ENCODE results near the gene LIN52. TPM values are rescaled to one million over a fixed set of nuclear protein-coding genes. Genes with fewer than 3 reads are reported as not detected.

LIN52 gene
- total RNA-seq, 1 experiment from 2014 or later, result 11.0 TPM

- H3K23ac ChIP-seq (ENCODE audit: insufficient read length, low read depth, low read length), result no peak overlapping the region
- H3K79me1 ChIP-seq (ENCODE audit: insufficient read depth, low read depth, low read length, poor library complexity, severe bottlenecking), result no peaks in the 10 kb centered on the region
- no peak overlapping the region for H3K27ac ChIP-seq (ENCODE audit: insufficient read length, low read depth, low read length)
- WGBS (ENCODE audit: extremely low coverage, insufficient read length, low lambda C conversion rate), result no CpG with 5 or more reads among the region's 1 CpG
- no peak overlapping the region for H3K4me2 ChIP-seq (ENCODE audit: insufficient read depth, insufficient read length, low read length)
- H3K9me3 Mint-ChIP-seq, result no peaks in the 10 kb centered on the region
- H3K27me3 ChIP-seq (ENCODE audit: insufficient read depth, low read length), result no peaks in the 10 kb centered on the region
- H3T11ph ChIP-seq (ENCODE audit: low read length), result no peak overlapping the region
- H3K56ac ChIP-seq (ENCODE audit: insufficient read length, low read depth, low read length), result no peak overlapping the region
- no peaks in the 10 kb centered on the region; the same call in 1 of the 2 replicates for H3K4me1 ChIP-seq (ENCODE audit: insufficient read depth, low read length)
- H4K91ac ChIP-seq (ENCODE audit: insufficient read length, low read depth, low read length), result no peak overlapping the region
- no peaks in the 10 kb centered on the region for H3K23me2 ChIP-seq (ENCODE audit: insufficient read length, low read depth, low read length, poor library complexity, severe bottlenecking)
- no peak overlapping the region for H3K14ac ChIP-seq (ENCODE audit: insufficient read depth, low read length)
- no peak overlapping the region for H2AK5ac ChIP-seq (ENCODE audit: insufficient read length, low read length)
- no peak overlapping the region for H4K8ac ChIP-seq (replicated peaks; ENCODE audit: insufficient read length, low read depth, low read length)
- no peak overlapping the region for H4K5ac ChIP-seq (ENCODE audit: insufficient read length, low read depth, low read length)
- no peaks in the 10 kb centered on the region for H3K27me3 Mint-ChIP-seq (ENCODE audit: low read depth)
- peaks cover 19 to 25% of the 10 kb centered on the region in 2 experiments for H3K4me1 Mint-ChIP-seq
- no peaks in the 10 kb centered on the region for H4K20me1 ChIP-seq (ENCODE audit: control insufficient read depth, insufficient read depth, insufficient read length)
- H3K4ac ChIP-seq (ENCODE audit: low read depth, low read length), result no peak overlapping the region
- no peak overlapping the region for H3K18ac ChIP-seq (ENCODE audit: insufficient read length, low read depth, low read length)
- no peak overlapping the region for H2BK120ac ChIP-seq (ENCODE audit: low read depth, low read length, poor library complexity, severe bottlenecking)
- H3K27ac Mint-ChIP-seq, result peak overlapping the region in 1 of 3 experiments; percentile 8; a peak in 1 of 7 replicates
- no peak overlapping the region for H3K4me3 Mint-ChIP-seq
- H2BK20ac ChIP-seq (ENCODE audit: low read depth, low read length, poor library complexity, severe bottlenecking), result no peak overlapping the region
- H3K79me2 ChIP-seq (ENCODE audit: insufficient read depth, low read length), result no peaks in the 10 kb centered on the region
- no peak overlapping the region for H2BK12ac ChIP-seq (ENCODE audit: insufficient read length, low read depth, low read length)
- TF ChIP-seq CTCF (conservative IDR thresholded peaks at IDR 0.05), result no peak
- H3K36me3 Mint-ChIP-seq (ENCODE audit: insufficient read depth in 1 of 3, low read depth in 3 of 3), result no peaks in the 10 kb centered on the region
- no peak for DNase-seq
- H3K9ac ChIP-seq (ENCODE audit: extremely low read depth, insufficient read length, low read length), result no peak overlapping the region
- no peak overlapping the region for H2BK15ac ChIP-seq (ENCODE audit: low read depth, low read length)
- no peaks in the 10 kb centered on the region for H3K9me3 ChIP-seq (ENCODE audit: control insufficient read depth, low read depth, low read length)
- H2AFZ ChIP-seq (ENCODE audit: low read length), result no peak overlapping the region
- H2BK5ac ChIP-seq (ENCODE audit: insufficient read length, low read length), result no peak overlapping the region
These were observed 50.7 kb downstream of the LIN52 start for GRCh38 chr14:74135426-74135825.

Measured in H9 (cell line).